A549 treated with GW870086 at 1 μM for 4 hours (cell line): ENCODE data around the gene SNCA. TPM values are rescaled to one million over a fixed set of nuclear protein-coding genes. Genes with fewer than 3 reads are reported as not detected.

Experiments
- total RNA-seq: library from RNA; stranded (reverse); fragments of 200-300 nt; extraction: Qiagen RNA extraction; gene quantifications from 5 replicates; pipeline ENCODE4 v1.2.3, GENCODE V29; 2022; ENCODE audit warnings: low read depth

SNCA gene
- total RNA-seq = 0.15 to 0.40 TPM (median 0.16 TPM) in 3 of 5 replicates, not detected in the others

DNA sequence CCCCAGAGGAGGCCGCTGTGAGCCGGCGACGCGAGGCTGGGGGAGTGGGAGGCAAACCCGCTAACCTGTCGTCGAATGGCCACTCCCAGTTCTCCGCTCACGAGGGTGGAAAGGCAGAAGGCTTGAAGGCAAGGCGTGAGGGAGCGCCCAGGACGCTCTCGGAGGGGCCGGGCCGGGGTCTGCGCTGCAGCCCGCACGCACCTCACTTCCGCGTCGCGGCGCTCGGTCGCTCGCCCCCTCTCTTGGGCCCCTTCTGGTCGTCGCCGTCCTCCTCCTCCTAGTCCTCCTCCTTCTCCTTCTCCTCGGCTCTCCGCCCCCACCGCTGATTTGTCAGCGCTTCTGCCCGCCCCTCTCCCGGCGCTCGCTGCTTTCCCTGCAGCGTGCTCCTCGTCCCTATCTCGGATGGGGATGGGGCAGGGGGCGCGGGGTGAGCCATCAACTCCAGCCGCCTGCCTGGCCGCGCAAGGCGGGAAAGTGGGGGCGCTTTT, at the start of gene SNCA:
Gene SNCA, minus strand, starts transcription at position 265 of the 488 bp plus-strand sequence. CDS start 1,494 bp downstream, outside the sequence.

Other genes starting within 250 kb of the SNCA start
- not detected in 5 replicates for gene MMRN1, start 57.7 kb upstream of the SNCA start, total RNA-seq